Calu3 (cell line): ENCODE measurements around the gene ZNF775. TPM values are rescaled to one million over a fixed set of nuclear protein-coding genes. Genes with fewer than 3 reads are reported as not detected.
A peak's percentile ranks its signal among the peaks of the same experiment; 100 is the strongest.

Source experiments
- BruUV-seq: library from RNA; stranded (reverse); fragments of 400-500 nt; replicated peaks from 2 replicates; lab custom pipeline; 2021; lab: Mats Ljungman, UMichigan
- CTCF ChIA-PET: fragments of 300-600 bp; sonication (Branson Sonifier 250); formaldehyde crosslinking; loops from one replicate; lab custom pipeline; 2022; ENCODE audit warnings: antibody characterized with exemption; lab: Charles Lee
- DNase-seq: peaks from one replicate; pipeline ENCODE4 v3.0.0; 2022
- H3K27ac Mint-ChIP-seq: one replicate; pipeline ENCODE4 v1.8.0; 2022; ENCODE audit warnings: mixed read lengths; ENCODE audit not compliant: unreplicated experiment
- H3K27me3 Mint-ChIP-seq: one replicate; pipeline ENCODE4 v1.8.0; 2022; ENCODE audit warnings: mixed read lengths; ENCODE audit not compliant: unreplicated experiment
- H3K36me3 Mint-ChIP-seq: one replicate; pipeline ENCODE4 v1.8.0; 2022; ENCODE audit warnings: mild to moderate bottlenecking, moderate library complexity, mixed read lengths; ENCODE audit not compliant: insufficient read depth, unreplicated experiment
- H3K4me1 Mint-ChIP-seq: one replicate; pipeline ENCODE4 v1.8.0; 2022; ENCODE audit warnings: mild to moderate bottlenecking, low read depth, mixed read lengths; ENCODE audit not compliant: unreplicated experiment
- H3K4me3 Mint-ChIP-seq: one replicate; pipeline ENCODE4 v1.8.0; 2022; ENCODE audit warnings: mild to moderate bottlenecking, low read depth, moderate library complexity, mixed read lengths; ENCODE audit not compliant: unreplicated experiment
- H3K9me3 Mint-ChIP-seq: one replicate; pipeline ENCODE4 v1.8.0; 2022; ENCODE audit warnings: low read depth, mixed read lengths; ENCODE audit not compliant: unreplicated experiment
- CTCF ChIP-seq: fragments of 200-600 bp; IDR thresholded peaks from one replicate; pipeline ENCODE4 v1.8.0; 2022; ENCODE audit warnings: antibody characterized with exemption; ENCODE audit not compliant: unreplicated experiment
- intact Hi-C: fragments of 100-400 bp; cut with micrococcal nuclease; formaldehyde crosslinking; loops from one replicate; pipeline ENCODE4 v1.10.0; 2022; ENCODE audit not compliant: unreplicated experiment
- total RNA-seq: library from RNA; stranded (reverse); gene quantifications from 2 replicates; pipeline ENCODE4 v1.2.3, GENCODE V29; 2022

Gene ZNF775
- total RNA-seq, 1 experiment from 2014 or later: 5.8 TPM

DNA sequence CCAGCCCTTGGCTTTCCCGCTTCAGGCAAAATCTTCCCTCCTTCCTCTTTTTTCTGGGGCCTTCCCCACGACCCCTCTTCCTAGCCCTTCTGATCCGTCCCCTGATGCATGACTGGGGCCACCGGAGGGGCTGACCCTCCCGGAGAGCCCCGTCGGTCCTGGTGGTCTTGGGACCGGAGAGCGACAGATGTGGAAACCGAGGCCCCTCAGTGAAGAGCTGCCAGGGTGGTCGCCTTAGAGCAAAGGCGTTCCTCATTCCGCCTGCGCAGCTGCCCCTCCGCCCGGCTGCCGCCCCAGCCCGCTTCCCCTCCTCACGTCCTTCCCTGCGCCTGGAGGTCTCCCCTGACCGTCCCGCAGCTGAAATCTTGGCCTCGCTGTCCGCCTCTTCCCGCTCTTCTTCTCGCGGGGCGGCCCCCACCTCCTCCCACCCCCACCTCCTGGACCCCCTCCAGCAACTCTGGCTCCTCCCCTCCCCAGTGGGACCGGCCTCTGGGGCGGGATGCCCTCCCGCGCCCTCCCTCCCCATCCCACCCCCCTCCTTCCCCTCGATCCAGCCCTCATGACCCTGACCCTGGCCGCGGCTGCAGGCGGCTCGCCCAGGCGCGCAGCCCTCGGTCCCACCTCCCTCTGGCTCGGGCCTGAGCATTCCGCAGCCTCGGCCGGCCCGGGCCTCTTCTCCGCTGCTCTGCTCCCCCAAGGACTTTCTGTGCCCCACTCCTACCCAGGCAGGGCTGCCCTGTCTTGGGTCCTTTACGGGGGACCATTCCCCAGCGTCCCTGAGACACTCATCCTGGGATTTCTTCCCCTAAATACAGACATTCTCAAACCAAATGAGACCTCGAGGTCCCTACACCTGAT lies 37.6 kb upstream of the ZNF775 start, which contains the start of gene RARRES2:
RARRES2 (minus strand) TSS at position 367 of the 858 bp plus-strand sequence. CDS start 1,020 bp downstream, outside the sequence.
- H3K36me3 Mint-ChIP-seq: peaks cover 19% of the 10 kb centered on the region
- H3K9me3 Mint-ChIP-seq: no peaks in the 10 kb centered on the region
- DNase-seq: no peak
- no TSS peak for BruUV-seq
- peak within 1 kb of the TSS; percentile 75 for H3K27ac Mint-ChIP-seq
- H3K4me3 Mint-ChIP-seq: peak within 1 kb of the TSS; percentile 76
- intact Hi-C loops: no loop called here
- H3K27me3 Mint-ChIP-seq: no peaks in the 10 kb centered on the region
- CTCF ChIA-PET: no interaction called here
- TF ChIP-seq CTCF: no peak
- peaks cover 18% of the 10 kb centered on the region for H3K4me1 Mint-ChIP-seq

DNA sequence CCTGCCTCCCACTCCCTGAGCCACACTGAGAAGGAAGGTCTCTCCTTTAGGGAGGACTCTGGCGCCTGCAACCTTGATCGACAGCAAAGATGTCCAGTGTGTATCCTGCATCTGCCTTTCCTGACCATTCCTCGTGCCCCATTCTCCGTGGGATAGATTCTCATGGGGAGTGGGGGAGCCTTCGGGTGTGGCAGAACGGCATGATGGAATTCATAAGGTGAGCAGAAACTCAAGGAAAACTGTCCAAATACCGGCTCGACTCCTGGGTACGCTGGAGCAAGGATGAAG lies 37.1 kb upstream of the ZNF775 start:
- Mint-ChIP-seq H3K4me3 (no peak overlapping the region), H3K27ac (no peak overlapping the region)
- intact Hi-C loops: no loop called here

DNA sequence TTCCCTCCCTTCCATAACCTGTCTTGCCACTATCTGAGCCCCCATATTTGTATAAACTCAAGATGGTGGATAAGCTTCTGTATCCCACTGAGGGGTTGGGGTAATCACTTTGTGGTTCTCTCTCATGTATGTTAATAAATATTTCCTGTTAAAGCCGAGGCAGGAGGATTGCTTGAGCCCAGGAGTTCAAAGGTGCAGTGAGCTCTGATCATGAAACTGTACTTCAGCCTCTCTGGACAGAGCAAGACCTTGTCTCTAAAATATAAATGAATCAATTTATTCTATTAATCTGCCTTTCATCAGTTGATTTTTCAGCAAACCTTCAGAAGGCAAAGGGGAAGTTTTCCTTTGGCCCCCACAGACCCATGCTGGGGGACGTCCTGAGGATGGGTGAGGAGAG lies 35.9 kb upstream of the ZNF775 start:
- Mint-ChIP-seq H3K27ac (no peak overlapping the region), H3K9me3 (no peaks in the 10 kb centered on the region), H3K4me1 (peaks cover 18% of the 10 kb centered on the region), H3K36me3 (peaks cover 6% of the 10 kb centered on the region), H3K27me3 (no peaks in the 10 kb centered on the region), H3K4me3 (no peak overlapping the region)
- CTCF ChIA-PET: no interaction called here
- intact Hi-C loops: no loop called here
- no peak for TF ChIP-seq CTCF
- no peak for DNase-seq
- no TSS peak for BruUV-seq

More for the DNA sequence above, 37.1 kb upstream of the ZNF775 start:
- H3K36me3 Mint-ChIP-seq: peaks cover 13% of the 10 kb centered on the region
- no peaks in the 10 kb centered on the region for H3K27me3 Mint-ChIP-seq
- CTCF ChIA-PET: no interaction called here
- peaks cover 18% of the 10 kb centered on the region for H3K4me1 Mint-ChIP-seq
- no TSS peak for BruUV-seq
- no peak for TF ChIP-seq CTCF
- H3K9me3 Mint-ChIP-seq: no peaks in the 10 kb centered on the region
- no peak for DNase-seq

GRCh38 chr7:150344299-150344698 lies 34.8 kb upstream of the ZNF775 start:
- no peak for TF ChIP-seq CTCF
- Mint-ChIP-seq H3K36me3 (peaks cover 6% of the 10 kb centered on the region), H3K27me3 (no peaks in the 10 kb centered on the region), H3K27ac (no peak overlapping the region), H3K9me3 (no peaks in the 10 kb centered on the region), H3K4me1 (peaks cover 13% of the 10 kb centered on the region), H3K4me3 (no peak overlapping the region)
- DNase-seq: no peak
- BruUV-seq: no TSS peak
- CTCF ChIA-PET: no interaction called here
- intact Hi-C loops: no loop called here
